Panc1 (cell line): Measurements from ENCODE around the gene GABPB1.

Experiments used
- CTCF ChIP-seq: fragments of 450-650 bp; IDR thresholded peaks from 2 replicates; pipeline ENCODE4 v1.5.1; 2017; ENCODE audit warnings: mild to moderate bottlenecking
- POLR2AphosphoS5 ChIP-seq: IDR thresholded peaks from 2 replicates; pipeline ENCODE4 v1.6.1; 2012; ENCODE audit warnings: mild to moderate bottlenecking, low read depth, low read length, moderate library complexity

GRCh38 chr15:50232791-50233190 lies 122.2 kb downstream of the GABPB1 start:
- no peak for TF ChIP-seq CTCF
- no peak for TF ChIP-seq POLR2AphosphoS5
